ENCODE data around the gene SIX3. TPM values are rescaled to one million over a fixed set of nuclear protein-coding genes. Genes with fewer than 3 reads are reported as not detected.

Gene SIX3
- total RNA-seq (2014; rRNA removed; shearing (Covaris generic)) = not detected in 2 replicates

GRCh38 chr2:44941551-44942234, at the start of gene SIX3:
SIX3 (plus strand) TSS chr2:44941702; CDS start chr2:44942105, 403 bp downstream.
- no peak for DNase-seq (ENCODE audit: low spot score)

- DNase-seq (ENCODE audit: low spot score) = no peak
These were observed 47.4 kb upstream of the SIX3 start for GRCh38 chr2:44894058-44894457.

GRCh38 chr2:44895061-44895460, 46.4 kb upstream of the SIX3 start:
- no peak for DNase-seq (ENCODE audit: low spot score)

GRCh38 chr2:44897406-44897805, 44.1 kb upstream of the SIX3 start:
- DNase-seq (ENCODE audit: low spot score) = no peak

GRCh38 chr2:44902217-44903137, 39.0 kb upstream of the SIX3 start:
- DNase-seq (ENCODE audit: low spot score) = no peak

GRCh38 chr2:44904578-44904977, 36.9 kb upstream of the SIX3 start:
- no peak for DNase-seq (ENCODE audit: low spot score)

GRCh38 chr2:44906972-44907371, 34.5 kb upstream of the SIX3 start:
- DNase-seq (ENCODE audit: low spot score) = no peak

GRCh38 chr2:44909831-44910230, 31.7 kb upstream of the SIX3 start:
- DNase-seq (ENCODE audit: low spot score) = no peak

GRCh38 chr2:44912660-44913059, 28.8 kb upstream of the SIX3 start:
- DNase-seq (ENCODE audit: low spot score) = no peak

- DNase-seq (ENCODE audit: low spot score) = no peak
These were observed 25.2 kb upstream of the SIX3 start for GRCh38 chr2:44916291-44916690.

- DNase-seq (ENCODE audit: low spot score) = peak; percentile 26
These were observed 23.3 kb upstream of the SIX3 start for GRCh38 chr2:44918095-44918775.

GRCh38 chr2:44920751-44921150, 20.8 kb upstream of the SIX3 start:
- no peak for DNase-seq (ENCODE audit: low spot score)

GRCh38 chr2:44922776-44923175, 18.7 kb upstream of the SIX3 start:
- no peak for DNase-seq (ENCODE audit: low spot score)

GRCh38 chr2:44925561-44926136, 15.9 kb upstream of the SIX3 start:
- DNase-seq (ENCODE audit: low spot score) = no peak

- no peak for DNase-seq (ENCODE audit: low spot score)
These were observed 14.5 kb upstream of the SIX3 start for GRCh38 chr2:44926957-44927356.

GRCh38 chr2:44927985-44928482, 13.5 kb upstream of the SIX3 start:
- no peak for DNase-seq (ENCODE audit: low spot score)

- no peak for DNase-seq (ENCODE audit: low spot score)
These were observed 12.9 kb upstream of the SIX3 start for GRCh38 chr2:44928483-44929158.

GRCh38 chr2:44929159-44929734, 12.3 kb upstream of the SIX3 start:
- no peak for DNase-seq (ENCODE audit: low spot score)

- no peak for DNase-seq (ENCODE audit: low spot score)
These were observed 11.7 kb upstream of the SIX3 start for GRCh38 chr2:44929735-44930273.
